Right lobe of liver (tissue), 4 donors: ENCODE data around the gene COL6A1.

Experiments
- CTCF ChIP-seq, 4 donors: fragments of 200-600 bp in 3 of 4; fragments of 450-650 bp in 1 of 4; IDR thresholded peaks; one replicate each; pipeline versions ENCODE4 v1.5.1 to v1.8.0; 2016 to 2022; ENCODE audit warnings: antibody characterized with exemption in 4 of 4, mild to moderate bottlenecking in 2 of 4
- POLR2A ChIP-seq: fragments of 450-650 bp; IDR thresholded peaks from one replicate; pipeline ENCODE4 v1.6.1; 2017; ENCODE audit warnings: antibody characterized with exemption, mild to moderate bottlenecking
- donor health status: DM: no; HTN: no; CAD: no.
- donor health status: DM: no; HTN: no; CAD: no.
- donor health status: DM: no; HTN: yes; CAD: no.

- TF ChIP-seq POLR2A: no peak
- TF ChIP-seq CTCF (IDR thresholded peaks at IDR 0.05): no peak
These were observed 15.6 kb downstream of the COL6A1 start for GRCh38 chr21:45997205-45997494.
